Neural cell (in vitro differentiated cells): Measurements from ENCODE around the gene C7orf25. TPM values are rescaled to one million over a fixed set of nuclear protein-coding genes. Genes with fewer than 3 reads are reported as not detected.

Experiments
- H2AFZ ChIP-seq: fragments of 200-600, 300-800 bp; sonication (generic), shearing (Covaris generic); 2 replicates; pipeline ENCODE4 v1.6.0; 2014; ENCODE audit warnings: low read depth, mild to moderate bottlenecking, antibody characterized with exemption, low read length, moderate library complexity
- H3F3A ChIP-seq: fragments of 200-600 bp; shearing (Covaris generic); 2 replicates; pipeline ENCODE4 v1.6.1; 2016; ENCODE audit warnings: mild to moderate bottlenecking, moderate library complexity, mixed read lengths, antibody characterized with exemption, low read length; ENCODE audit not compliant: insufficient read depth, poor library complexity, severe bottlenecking
- H3K27ac ChIP-seq: fragments of 200-600, 300-800 bp; sonication (generic), shearing (Covaris generic); 2 replicates; pipeline ENCODE4 v1.5.1; 2014; ENCODE audit warnings: mild to moderate bottlenecking, low read length, moderate library complexity
- H3K27me3 ChIP-seq: fragments of 300-800, 200-600 bp; sonication (generic), shearing (Covaris generic); 2 replicates; pipeline ENCODE4 v1.6.0; 2014; ENCODE audit warnings: mild to moderate bottlenecking, low read depth, low read length, moderate library complexity; ENCODE audit not compliant: insufficient read depth
- H3K36me3 ChIP-seq: fragments of 300-800, 200-600 bp; sonication (generic), shearing (Covaris generic); 2 replicates; pipeline ENCODE4 v1.5.1; 2014; ENCODE audit warnings: mild to moderate bottlenecking, antibody characterized with exemption, low read length, moderate library complexity; ENCODE audit not compliant: insufficient read depth
- H3K4me2 ChIP-seq: fragments of 300-800, 200-600 bp; sonication (generic), shearing (Covaris generic); 2 replicates; pipeline ENCODE4 v1.6.0; 2014; ENCODE audit warnings: mild to moderate bottlenecking, low read length
- H3K4me3 ChIP-seq: fragments of 300-800, 200-600 bp; sonication (generic), shearing (Covaris generic); 2 replicates; pipeline ENCODE4 v1.5.1; 2014; ENCODE audit warnings: mild to moderate bottlenecking, low read length, moderate library complexity
- H3K79me2 ChIP-seq: fragments of 200-600 bp; shearing (Covaris generic); replicated peaks from 2 replicates; pipeline ENCODE4 v1.6.0; 2014; ENCODE audit warnings: mild to moderate bottlenecking, low read length, moderate library complexity; ENCODE audit not compliant: insufficient read depth
- H3K9ac ChIP-seq: fragments of 300-800, 200-600 bp; sonication (generic), shearing (Covaris generic); 2 replicates; pipeline ENCODE4 v1.6.1; 2016; ENCODE audit warnings: mild to moderate bottlenecking, low read length, mixed read lengths
- H3K9me2 ChIP-seq: fragments of 200-600 bp; shearing (Covaris generic); 2 replicates; pipeline ENCODE4 v1.6.1; 2016; ENCODE audit warnings: mild to moderate bottlenecking, low read length, mixed read lengths; ENCODE audit not compliant: insufficient read depth
- H3K9me3 ChIP-seq: fragments of 200-600, 300-800 bp; sonication (generic), shearing (Covaris generic); 2 replicates; pipeline ENCODE4 v1.6.1; 2016; ENCODE audit warnings: mild to moderate bottlenecking, mixed run types, low read length, moderate library complexity, mixed read lengths
- H4K20me1 ChIP-seq: fragments of 200-600 bp; shearing (Covaris generic); 2 replicates; pipeline ENCODE4 v1.6.1; 2016; ENCODE audit warnings: mild to moderate bottlenecking, mixed run types; ENCODE audit not compliant: insufficient read depth
- CTCF ChIP-seq: fragments of 450-650 bp; IDR thresholded peaks from 2 replicates; pipeline ENCODE4 v1.5.1; 2014; ENCODE audit warnings: antibody characterized with exemption, mild to moderate bottlenecking, moderate library complexity; ENCODE audit not compliant: poor library complexity, severe bottlenecking
- EP300 ChIP-seq: fragments of 450-650 bp; conservative IDR thresholded peaks from 2 replicates; pipeline ENCODE4 v1.6.1; 2014; ENCODE audit warnings: antibody characterized with exemption, mild to moderate bottlenecking, moderate library complexity; ENCODE audit not compliant: poor library complexity, severe bottlenecking
- EZH2 ChIP-seq: fragments of 200-600, 300-800 bp; shearing (Covaris generic), sonication (generic); IDR thresholded peaks from 2 replicates; pipeline ENCODE4 v1.6.1; 2014; ENCODE audit warnings: antibody characterized with exemption, low read length, borderline replicate concordance, mild to moderate bottlenecking; ENCODE audit not compliant: insufficient read depth, poor library complexity, severe bottlenecking
- MXI1 ChIP-seq: fragments of 450-650 bp; conservative IDR thresholded peaks from 2 replicates; pipeline ENCODE4 v1.6.1; 2014; ENCODE audit warnings: antibody characterized with exemption, mild to moderate bottlenecking; ENCODE audit not compliant: poor library complexity, severe bottlenecking
- POLR2AphosphoS5 ChIP-seq: IDR thresholded peaks from 2 replicates; pipeline ENCODE4 v1.6.1; 2012
- RAD21 ChIP-seq: fragments of 450-650 bp; conservative IDR thresholded peaks from 2 replicates; pipeline ENCODE4 v1.6.1; 2014; ENCODE audit warnings: antibody characterized with exemption, mild to moderate bottlenecking, moderate library complexity
- REST ChIP-seq: IDR thresholded peaks from 2 replicates; pipeline ENCODE4 v1.6.1; 2012; ENCODE audit warnings: borderline replicate concordance
- SMC3 ChIP-seq: fragments of 450-650 bp; conservative IDR thresholded peaks from 2 replicates; pipeline ENCODE4 v1.6.1; 2014; ENCODE audit warnings: antibody characterized with exemption, mild to moderate bottlenecking, moderate library complexity; ENCODE audit not compliant: poor library complexity
- TAF1 ChIP-seq: IDR thresholded peaks from 2 replicates; pipeline ENCODE4 v1.6.1; 2012; ENCODE audit warnings: low read depth
- polyA minus RNA-seq: library from RNA; depleted of rRNA, polyadenylated mRNA; stranded (reverse); fragments of >200 nt; gene quantifications from 2 replicates; pipeline ENCODE4 v1.2.3, GENCODE V29; 2014
- polyA plus RNA-seq: library from polyadenylated mRNA; depleted of rRNA; stranded (reverse); fragments of >200 nt; gene quantifications from 2 replicates; pipeline ENCODE4 v1.2.3, GENCODE V29; 2014

The C7orf25 gene
- polyA plus RNA-seq (3.9 and 5.0 TPM in 2 replicates), polyA minus RNA-seq (18.7 and 24.0 TPM in 2 replicates)

DNA sequence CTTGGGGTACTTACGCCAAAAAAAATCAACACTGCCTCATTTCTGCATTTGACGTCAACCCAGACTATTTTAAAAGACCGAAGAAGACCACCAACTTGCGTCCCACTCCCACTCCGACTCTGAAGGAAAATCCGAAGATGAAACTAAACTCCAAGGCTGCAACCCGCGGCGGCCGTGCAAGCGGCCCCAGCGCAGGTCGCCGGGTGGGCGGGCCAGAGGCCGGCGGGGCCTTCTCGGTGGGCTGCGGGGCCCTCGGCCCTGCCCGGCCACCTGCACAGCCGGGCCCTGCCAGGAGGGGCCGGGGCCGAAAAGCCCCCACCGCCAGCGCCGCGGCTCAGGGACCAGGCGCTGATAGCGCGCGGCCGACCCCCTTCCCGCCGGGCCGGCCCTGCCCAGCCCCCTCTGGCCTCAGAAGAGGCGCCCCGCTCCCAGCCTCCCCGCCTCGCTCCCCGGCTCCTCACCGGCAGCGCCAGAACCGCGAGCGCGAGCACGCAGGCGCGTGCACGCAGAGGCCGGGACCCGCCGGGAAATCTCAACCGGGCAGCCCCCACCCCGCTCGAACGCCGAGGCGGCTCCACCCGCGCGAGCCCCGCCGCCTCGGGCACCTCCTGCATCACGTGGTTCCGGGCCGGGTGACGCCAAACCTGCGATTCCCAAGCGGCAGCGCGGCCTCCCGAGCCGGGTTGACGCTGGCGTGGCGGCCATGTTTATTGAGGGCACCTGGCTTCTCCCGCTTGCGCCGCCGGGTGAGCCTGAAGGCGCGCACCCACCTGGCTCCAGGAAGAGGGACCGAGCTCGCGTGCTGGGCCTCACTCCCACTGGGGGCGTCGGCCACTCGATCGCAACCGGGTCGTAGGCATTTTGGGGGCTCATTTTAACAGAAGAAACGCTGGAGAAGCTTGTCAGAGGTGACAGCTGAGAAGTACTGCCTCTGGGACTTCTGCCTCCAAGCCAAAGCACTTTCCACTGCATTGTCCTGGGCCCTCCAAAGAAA lies at the start of gene C7orf25:
TSS of gene C7orf25 (minus strand) at position 617 of the 994 bp plus-strand sequence. CDS start 1,170 bp downstream, outside the sequence.
- Histone ChIP-seq H3K4me3 (peak within 1 kb of the TSS; percentile 71), H3K9ac (peak within 1 kb of the TSS; percentile 72), H3K27me3 (no peaks in the 10 kb centered on the region), H2AFZ (peak within 1 kb of the TSS; percentile 66), H3K9me2 (no peaks in the 10 kb centered on the region), H3K9me3 (no peaks in the 10 kb centered on the region), H3K36me3 (no peaks in the 10 kb centered on the region), H4K20me1 (no peaks in the 10 kb centered on the region), H3K79me2 (peaks cover 12% of the 10 kb centered on the region), H3K27ac (peak within 1 kb of the TSS; percentile 29), H3K4me2 (peak within 1 kb of the TSS; percentile 74), H3F3A (no peaks in the 10 kb centered on the region)
- no peak for TF ChIP-seq REST
- TF ChIP-seq CTCF, result peak; percentile 56
- TF ChIP-seq TAF1, result peak; percentile 49
- TF ChIP-seq EP300, result peak; percentile 49
- peak; percentile 73 for TF ChIP-seq POLR2AphosphoS5
- TF ChIP-seq RAD21, result peak; percentile 28
- TF ChIP-seq EZH2, result no peak
- TF ChIP-seq SMC3, result peak; percentile 52
- TF ChIP-seq MXI1, result peak; percentile 74

DNA sequence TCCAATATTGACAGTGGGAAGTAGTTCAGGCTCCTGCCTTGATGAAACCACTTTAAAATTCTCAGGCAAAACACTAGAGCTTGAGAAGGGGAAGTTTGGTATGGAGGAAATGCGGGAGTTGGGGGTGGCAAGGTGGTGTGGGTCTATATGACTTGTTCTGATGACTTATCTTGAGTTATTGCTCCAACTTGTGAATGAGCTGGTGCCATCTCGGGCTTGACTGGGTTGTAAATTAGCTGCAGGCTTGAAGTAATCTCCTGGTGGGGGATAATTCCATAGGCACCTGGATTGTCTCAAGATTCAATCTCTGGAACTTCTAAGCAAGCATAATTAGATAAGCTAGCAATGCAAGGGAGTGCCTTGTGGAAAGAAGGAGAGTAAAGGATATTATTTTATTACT lies 49.3 kb upstream of the C7orf25 start:
- Histone ChIP-seq H3K9me2 (no peaks in the 10 kb centered on the region), H3K27ac (no peak overlapping the region), H4K20me1 (no peaks in the 10 kb centered on the region), H3K9ac (no peak overlapping the region), H3K4me2 (no peak overlapping the region), H3F3A (no peaks in the 10 kb centered on the region), H3K9me3 (no peaks in the 10 kb centered on the region), H3K27me3 (no peaks in the 10 kb centered on the region), H3K36me3 (no peaks in the 10 kb centered on the region), H2AFZ (no peak overlapping the region), H3K79me2 (no peaks in the 10 kb centered on the region), H3K4me3 (no peak overlapping the region)
- TF ChIP-seq TAF1 (no peak), EP300 (no peak), MXI1 (no peak), REST (no peak), CTCF (no peak), POLR2AphosphoS5 (no peak), EZH2 (no peak), RAD21 (no peak), SMC3 (no peak)
